GM19035 (cell line): ENCODE measurements around the gene GCN1.
A peak's percentile ranks its signal among the peaks of the same experiment; 100 is the strongest.

Source experiments
- ATAC-seq: cut with Tn5 transposase; IDR thresholded peaks from one replicate; pipeline ENCODE4 v1.9.1; 2021; ENCODE audit not compliant: unreplicated experiment

The GCN1 gene

DNA sequence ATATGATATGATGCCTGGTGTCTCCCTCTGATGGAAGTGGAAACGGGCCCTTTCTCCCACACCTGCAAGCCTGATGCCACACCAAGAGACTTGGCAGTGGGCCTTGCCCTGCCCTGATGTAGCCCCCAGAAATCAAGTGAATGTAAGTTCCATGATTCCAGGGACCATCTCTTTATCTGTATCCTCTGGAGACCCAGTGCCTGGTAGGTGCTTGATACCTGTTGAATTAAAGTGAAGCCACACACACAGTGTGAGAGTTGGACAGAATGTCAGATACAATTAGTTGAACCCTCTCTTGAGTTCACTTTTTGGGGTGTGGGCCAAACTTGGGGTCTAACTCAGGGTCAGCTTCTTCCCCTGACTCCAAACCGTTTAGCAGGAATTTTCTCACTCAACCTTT is 73.2 kb downstream of the GCN1 start:
- no peak for ATAC-seq

DNA sequence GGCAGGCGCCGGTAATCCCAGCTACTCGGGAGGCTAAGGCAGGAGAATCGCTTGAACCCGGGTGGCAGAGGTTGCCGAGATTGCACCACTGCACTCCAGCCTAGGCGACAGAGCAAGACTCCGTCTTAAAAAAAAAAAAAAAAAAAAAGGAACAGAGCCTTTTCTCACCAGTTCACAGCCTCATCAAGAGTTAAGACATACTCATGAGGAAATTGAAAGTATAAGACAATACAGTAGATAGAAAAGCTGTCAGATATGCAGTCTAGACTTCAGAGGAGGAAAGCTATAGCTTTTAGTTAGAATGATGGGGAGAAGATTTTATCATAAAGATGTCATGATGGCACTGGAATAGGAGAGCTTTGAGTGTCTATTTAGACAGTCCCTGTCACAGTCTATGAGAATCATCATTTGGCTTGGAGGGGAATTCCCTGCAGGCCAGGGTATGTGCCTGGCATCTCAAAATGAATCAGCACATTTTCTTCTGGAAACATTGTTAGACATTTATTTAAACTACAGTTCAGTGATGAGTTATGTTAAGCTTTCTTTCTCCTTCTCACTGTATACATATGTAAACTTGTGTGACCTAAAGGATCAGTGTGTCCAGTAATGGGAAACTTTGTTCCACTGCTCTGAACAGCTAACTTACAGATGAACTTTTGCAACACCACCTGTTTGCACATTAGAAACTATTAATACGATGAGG is 75.1 kb downstream of the GCN1 start:
- ATAC-seq: no peak

DNA sequence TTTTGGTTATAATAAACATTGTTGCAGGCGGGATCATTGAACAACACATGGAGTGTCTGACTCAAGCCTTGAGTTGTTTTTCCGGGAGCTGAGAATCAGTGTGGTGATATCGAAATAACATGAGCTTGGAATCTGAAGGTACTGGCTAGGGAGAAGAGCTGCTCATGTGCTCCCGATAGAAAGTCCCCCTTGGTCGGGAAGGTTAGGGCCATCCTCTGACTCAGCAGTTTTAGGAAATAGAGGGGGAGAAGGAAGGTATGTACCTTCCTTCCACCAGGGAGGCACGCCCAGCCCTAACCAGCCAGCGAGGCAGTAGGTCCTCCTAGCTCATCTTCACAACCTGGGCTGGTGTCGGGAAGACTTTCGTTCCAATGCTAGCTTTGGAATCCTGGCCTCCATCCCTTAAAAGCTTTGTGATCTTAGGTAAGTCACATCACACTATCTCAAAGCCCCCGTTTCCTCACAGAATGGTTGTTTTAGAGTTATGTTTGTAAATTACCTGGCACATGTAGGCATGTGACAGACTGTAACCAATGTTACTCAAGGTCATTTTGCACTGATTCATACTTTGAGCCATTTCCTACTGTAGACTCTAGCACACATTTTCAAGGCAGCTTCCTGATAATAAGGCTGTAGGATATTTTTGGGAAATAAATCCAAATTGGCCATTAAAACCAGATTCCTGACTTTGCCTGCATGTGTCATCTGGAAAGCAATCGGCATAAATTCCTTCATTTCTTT is 76.0 kb downstream of the GCN1 start:
- no peak for ATAC-seq

DNA sequence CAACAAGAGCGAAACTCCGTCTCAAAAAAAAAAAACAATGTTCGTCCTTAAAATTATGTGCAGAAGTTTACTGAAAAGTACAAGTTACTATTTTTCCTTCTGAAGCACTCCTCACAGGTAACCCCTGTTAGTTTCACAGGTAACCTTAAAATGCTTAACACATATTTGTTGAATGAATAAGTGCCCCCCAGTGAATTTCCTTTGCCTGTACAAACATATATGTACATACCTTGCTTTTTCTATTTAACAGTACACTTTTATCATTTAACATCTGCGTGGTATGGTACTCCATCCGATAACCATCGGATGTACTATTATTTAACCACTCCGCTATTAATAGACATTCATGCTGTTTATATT is 76.6 kb downstream of the GCN1 start:
- ATAC-seq: no peak

DNA sequence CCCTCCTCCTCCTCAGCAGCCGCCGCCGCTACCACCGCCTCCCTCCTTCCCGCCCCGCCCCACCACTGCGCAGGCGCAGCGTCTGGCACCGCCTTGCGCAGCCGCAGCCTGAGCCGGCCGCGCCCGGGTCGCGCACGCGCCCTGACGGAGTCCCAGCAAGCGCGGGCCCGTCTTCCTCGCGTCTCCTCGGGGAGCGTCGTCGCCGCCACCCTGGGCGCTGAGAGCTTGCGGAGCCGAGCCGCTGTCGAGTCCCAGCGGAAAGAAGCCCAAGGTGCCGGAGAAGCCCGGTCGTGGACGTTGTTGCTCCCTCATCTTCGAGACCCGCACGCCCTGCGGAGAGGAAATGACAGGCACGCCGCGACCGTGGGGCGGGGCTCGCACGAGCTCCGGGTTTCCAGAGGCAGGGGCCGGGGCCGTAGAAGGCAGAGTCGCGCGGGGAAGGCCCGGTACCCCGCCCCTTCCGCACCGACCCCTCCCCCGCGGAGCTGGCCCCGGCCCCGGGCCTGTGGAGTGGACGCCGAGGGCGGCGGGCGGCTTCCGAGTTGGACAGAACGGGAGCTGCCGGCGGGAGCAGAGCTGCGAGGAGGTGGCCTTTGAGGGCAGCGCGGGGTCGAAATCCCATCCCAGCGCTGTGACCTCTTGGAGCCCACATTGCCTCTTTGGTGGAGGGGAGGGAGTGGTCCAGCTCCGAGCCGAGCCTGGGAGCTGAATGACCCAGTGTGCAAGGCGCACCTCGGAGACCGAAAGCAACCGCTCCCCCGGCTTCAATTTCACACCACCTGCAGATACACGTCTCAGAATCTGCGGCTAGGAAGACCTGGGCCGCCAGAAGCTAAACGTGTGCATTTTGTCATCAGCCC is 77.5 kb downstream of the GCN1 start:
- ATAC-seq: peak; percentile 44

DNA sequence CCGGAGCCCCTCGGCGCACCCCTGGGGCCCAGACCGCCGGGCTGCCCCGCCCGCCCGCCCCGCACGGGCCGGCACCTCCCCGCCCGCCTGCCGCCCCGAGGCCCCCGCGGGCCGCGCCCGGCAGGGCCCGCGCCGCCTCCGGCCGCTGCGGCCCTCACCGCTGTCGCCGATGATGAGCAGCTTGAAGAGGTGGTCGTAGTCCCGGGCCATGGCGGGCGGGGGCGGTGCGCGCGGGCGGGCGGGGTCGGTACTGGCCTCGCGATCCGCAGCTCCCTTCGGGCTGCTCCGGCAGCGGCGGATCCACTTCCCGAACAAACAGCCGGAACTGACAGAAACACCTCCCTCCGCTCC is 78.1 kb downstream of the GCN1 start, which contains the start of gene RAB35:
RAB35 (minus strand) TSS at position 313 of the 351 bp plus-strand sequence; CDS start at position 210, 103 bp downstream.
- ATAC-seq: no peak

DNA sequence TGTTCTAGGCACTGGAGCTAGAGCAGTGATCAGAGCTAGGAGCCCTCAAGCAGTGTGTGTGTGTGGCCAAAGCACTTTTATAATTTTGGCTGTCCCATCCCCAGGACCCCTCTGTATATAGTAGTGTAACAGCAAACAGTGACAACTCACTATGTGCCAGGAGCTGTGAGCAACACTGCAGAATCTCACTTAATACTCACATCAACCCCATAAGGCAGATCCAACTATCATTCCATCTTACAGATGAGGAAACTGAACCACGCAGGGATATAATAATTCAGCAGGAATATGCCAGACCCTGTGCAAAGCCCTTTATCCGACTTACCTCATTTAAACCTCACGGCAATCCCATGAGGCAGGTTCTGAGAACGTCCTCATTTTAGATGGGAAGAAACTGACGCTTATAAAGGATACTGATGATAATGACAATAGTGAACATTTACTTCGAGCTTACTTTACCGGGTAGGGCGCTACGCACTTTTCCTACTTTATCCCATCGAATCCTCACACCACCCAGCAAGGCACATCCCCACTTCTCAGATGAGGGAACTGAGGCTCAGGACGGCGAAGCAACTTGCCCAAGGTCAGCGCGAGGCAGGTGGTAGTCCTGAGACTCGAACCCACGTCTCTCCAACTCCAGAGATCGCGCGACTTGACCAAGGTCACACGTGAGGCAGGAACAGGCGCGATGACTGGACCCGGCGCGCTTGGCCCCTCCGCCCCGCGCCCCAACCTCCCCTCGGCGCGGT is 78.6 kb downstream of the GCN1 start:
- ATAC-seq: peak; percentile 10

DNA sequence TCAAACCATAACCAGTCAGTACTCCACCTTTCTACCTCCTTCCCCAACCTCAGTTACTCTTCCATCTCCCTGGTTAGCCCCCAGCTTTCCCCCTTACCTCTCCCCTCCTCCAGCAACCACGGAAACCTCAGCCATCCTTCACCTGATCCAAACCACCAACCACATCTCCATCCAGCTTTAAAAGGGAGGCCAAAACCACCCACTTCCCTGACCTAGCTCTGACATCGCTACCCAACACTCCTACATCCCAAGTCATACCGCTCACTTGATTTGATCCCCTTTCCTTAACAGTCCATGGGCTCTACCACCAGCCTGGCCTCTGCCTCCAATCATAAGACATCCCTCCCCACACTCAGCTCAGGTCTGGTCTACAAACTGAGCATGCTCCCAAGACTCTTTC is 79.4 kb downstream of the GCN1 start:
- no peak for ATAC-seq

DNA sequence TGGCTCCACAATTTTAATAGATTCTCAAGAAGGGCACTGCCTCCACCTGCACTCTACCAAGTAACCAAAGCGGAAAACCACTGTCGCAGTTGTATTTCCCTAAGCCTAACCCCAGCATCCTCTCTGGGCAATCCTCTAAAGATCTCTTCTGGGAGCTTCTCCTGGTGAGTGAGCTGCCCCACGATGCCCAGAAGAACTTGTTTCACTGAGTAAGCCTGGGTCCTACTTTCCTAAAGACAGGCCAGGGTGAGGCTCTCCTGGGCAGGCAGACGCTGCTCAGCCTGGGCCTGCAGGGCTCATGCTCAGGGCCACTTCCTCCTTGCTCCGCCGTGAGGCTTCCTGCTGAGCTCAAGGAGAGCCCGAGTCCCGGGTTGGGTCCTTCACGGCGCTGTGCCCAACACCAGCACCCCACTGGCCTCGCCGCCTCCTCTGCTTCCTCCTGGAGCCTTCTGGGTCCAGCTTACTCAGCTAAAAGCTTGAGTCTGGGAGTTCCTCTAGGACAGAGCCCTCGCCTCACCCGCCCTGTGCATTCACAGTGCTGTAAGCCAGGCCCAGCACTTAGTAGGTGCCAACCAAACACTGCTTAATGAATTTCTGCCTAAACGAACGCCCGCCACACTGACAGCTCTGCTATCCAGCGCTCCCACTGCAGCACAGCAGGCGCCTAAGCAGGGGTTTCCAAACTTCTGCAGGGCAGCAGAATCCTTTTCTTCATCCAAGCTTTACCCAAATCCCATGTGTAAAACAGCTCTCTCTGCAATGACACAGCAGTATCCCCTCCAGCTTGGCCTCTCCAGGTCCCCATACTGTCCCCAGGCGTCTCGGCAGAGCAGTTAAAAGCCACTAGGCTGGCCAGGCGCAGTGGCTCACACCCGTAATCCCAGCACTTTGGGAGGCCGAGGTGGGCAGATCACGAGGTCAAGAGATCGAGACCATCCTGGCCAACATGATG is 83.7 kb downstream of the GCN1 start:
- peak; percentile 73 for ATAC-seq

DNA sequence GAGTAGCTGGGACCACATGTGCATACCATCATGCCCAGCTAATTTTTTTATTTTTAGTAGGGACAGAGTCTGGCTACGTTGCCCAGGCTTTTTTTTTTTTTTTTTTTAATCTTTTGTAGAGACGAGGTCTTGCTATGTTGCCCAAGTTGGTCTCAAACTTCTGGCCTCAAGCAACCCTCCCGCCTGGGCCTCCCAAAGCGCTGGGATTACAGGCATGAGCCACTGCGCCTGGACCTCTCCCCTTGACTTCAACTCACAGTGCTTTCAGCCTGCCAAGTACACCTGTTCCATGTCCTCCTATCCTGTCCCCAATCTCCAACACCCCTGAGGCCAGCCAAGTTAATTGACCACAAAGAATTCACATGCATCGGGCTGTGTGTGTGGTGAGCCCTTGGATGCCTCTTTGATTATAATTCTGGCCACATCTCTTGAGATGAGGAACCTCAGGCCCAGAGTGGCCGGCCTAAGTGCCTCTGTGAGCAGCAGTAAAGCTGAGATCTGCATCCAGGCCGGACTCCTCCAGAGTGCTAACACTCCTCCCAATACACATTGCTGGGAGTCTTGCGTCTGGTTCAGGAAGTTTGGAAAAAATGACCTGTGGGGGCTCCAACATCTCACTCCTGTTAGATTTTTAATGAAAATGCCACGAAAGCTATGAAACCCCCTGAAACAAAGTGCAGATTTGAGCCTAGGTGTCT is 84.8 kb downstream of the GCN1 start:
- no peak for ATAC-seq

DNA sequence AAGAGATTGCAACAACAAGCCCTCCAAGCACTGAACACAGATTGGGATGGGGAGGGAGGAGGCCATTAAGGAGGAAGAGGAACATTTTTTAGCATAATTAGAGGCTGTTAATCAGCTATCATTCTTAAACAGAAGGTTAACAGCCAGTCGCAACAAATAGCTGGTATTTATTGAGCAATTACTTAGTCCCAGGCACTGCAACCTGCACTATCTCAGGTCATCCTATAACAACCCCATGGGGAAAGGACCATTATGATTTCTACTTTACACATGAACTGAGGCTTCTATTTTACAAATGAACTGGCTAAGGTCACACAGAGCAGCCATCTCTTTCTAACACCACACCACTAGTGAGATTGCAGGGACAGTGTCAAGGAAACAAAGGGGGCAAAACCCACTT is 88.4 kb downstream of the GCN1 start:
- no peak for ATAC-seq

DNA sequence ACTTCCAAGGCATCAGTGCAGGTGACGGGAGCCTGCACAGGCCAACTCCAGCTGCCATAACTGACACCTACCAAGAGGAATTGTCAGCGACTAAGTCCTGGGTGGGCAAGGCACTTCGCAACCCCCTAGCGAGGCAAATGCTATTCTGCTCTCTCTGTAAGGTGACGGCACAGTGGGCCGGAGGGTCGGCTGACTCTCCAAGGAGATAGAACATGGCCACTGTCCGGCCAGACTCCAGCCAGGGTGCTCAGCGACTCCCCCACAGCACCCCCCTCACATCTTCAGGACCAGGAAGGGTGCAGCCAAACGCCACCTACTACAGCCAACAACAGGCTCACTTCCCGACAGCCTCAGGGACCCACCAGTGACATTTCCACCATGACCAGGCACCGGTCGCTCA is 91.1 kb downstream of the GCN1 start:
- no peak for ATAC-seq

DNA sequence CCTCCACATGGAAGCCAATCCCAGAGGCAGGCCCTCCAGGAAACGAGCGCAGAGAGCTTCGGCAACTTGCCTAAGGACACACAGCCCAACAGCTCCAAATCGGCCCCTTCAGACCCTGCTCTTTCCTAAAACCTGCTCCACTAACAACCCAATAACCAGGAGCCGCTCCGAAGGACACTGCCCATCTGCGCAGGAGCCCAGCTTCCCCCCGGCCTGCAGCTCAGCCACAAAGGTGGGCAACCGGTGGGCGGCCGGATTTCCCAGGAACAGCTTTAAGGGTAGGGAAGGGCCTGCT is 91.5 kb downstream of the GCN1 start:
- no peak for ATAC-seq

DNA sequence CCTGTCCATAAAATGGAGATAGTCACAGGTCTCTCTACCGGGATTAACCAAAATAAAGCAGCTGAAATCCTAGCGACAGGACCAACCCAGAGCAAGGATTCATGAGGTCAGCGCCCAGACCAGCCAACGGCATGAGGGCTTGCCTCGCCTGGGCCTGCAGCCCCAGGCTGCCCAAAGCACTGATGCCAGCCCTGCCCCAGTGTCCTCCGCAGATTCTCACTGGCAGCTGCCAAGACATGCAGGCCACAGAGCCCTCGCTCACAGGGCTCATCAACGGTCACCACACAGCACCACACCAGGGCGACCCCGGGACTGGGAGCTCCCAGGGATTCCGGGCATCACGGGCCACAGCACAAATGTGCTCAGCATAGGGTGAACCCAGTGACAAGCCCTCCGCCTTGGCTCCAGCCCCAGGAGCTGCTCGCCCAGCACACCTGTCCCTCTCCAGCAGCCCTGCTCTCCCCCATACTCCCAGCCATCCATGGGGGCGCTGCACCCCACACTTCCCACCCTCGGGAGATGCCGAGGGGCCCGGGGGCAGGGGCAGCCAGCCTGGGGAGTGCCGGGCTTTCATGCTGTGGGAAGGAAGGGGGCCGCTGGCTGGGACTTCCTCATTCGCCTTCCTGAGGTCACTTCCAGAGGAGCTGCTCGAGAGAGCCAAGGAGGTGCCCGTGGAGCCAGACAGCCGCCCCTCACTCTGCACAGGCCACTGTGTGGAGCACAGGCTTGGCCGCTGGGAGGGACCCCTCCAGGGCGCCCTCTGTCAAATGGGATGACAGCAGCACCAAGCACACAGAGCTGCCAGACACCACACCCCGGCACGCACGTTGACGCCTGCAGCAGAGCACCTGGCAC is 92.1 kb downstream of the GCN1 start:
- ATAC-seq: no peak

DNA sequence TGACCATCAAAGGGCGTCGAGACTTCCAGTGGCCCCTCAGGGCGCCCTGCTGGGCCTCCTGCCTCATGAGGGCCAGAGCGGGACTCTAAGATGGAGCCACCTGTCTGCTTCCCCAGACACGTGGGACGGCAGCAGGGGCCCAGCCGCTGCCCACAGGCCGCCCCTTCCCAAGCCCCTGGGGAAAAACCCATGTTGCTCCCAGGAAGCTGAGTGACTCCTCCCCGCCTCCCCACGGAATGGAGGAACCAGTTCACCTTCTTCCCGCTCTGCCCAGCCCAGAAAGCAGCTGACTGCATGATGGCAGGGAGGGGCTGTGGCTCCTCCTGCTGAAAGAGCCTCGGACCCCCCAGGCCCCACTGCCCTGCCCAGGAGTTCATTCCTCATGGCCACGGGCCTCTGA is 92.9 kb downstream of the GCN1 start:
- ATAC-seq: no peak

DNA sequence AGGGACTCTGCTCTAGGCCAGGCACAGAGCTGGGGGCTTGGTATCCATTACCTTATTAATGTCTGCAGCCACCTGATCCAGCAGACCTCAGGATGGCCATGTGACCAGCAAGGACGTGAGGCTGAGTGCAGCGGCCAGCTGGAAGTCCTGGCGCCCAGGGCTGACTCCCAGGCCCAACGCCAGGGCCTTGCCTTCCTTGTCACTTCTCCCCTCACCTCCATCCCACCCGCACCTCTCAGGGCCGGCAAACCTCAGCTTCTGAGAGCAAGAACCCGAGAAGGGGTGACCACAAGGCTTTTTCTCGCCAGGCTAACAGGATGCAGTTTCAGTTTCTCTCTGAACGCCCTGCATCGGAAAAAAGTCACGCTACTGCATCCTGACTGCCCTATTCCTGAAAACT is 93.3 kb downstream of the GCN1 start:
- ATAC-seq: no peak

DNA sequence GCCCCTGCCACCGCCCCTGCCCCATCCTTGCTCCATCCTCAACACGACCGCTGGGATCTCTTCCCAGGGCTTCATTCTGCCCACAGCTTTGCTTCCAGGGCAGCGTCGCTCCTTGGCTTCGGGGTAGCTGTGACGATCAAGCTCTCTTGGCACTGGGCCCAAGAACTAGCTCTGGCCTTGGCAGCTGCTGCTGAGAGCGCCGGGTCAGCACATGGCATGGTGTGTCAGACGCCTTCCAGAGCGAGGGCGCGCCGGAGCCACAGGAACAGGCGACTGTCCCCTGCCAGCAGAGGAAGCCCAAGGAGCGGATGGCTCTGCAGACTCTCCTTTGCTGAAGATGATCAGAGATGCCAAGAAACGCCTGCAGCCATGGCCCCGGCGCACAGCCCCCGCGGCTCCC is 93.9 kb downstream of the GCN1 start:
- ATAC-seq: no peak

DNA sequence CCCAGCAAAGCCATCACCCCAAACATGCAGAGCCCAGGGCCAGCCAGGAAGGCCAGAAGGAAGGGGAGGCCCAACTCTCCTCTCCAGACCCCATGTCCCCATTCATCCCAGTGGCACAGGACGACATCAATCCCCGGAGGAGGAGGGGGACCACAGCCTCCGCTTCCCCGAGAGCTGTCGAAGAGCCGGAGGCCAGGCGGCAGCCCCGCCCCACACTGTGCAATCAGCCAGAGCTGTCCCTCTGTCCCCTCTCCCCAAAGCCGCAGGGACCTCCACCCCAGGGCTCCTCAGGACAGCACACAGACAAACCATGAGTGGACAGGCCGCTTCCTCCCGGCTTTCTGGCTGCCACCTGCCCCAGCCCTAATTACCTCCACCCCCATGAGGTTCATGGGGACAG is 94.8 kb downstream of the GCN1 start:
- no peak for ATAC-seq
